ENCODE results near the gene ENOX1.
A peak's percentile ranks its signal among the peaks of the same experiment; 100 is the strongest.
"Not testable (repeated sequence)": the region's sequence is repeated elsewhere in the genome, so short reads cannot be mapped to it uniquely, and the experiment has no call there.

ENOX1 gene

DNA sequence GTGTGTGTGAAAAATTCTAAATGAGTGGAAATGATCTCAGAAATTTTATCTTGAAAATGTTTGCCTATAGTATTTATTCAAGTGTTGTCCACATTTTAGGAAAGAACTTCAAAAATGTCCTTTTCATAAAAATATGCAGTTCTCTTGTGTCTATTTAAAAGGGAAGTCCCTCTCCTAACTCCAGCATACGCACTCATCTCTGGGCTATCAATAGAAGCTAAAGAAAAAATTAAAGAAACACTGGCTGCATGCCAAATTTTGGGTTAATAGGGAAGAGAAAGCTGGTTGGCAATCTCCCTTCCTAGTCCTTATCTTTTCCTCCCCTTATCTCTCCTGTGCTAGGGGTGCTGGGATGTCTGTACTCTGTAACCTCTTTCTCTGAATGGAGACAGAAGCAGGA is 313.3 kb downstream of the ENOX1 start:
- DNase-seq = no peak

GRCh38 chr13:43472980-43473379 is 313.8 kb downstream of the ENOX1 start:
- DNase-seq = no peak

GRCh38 chr13:43472339-43472738 is 314.4 kb downstream of the ENOX1 start:
- no peak for DNase-seq

- DNase-seq = no peak
Observed at GRCh38 chr13:43470610-43471009, 316.2 kb downstream of the ENOX1 start.

DNA sequence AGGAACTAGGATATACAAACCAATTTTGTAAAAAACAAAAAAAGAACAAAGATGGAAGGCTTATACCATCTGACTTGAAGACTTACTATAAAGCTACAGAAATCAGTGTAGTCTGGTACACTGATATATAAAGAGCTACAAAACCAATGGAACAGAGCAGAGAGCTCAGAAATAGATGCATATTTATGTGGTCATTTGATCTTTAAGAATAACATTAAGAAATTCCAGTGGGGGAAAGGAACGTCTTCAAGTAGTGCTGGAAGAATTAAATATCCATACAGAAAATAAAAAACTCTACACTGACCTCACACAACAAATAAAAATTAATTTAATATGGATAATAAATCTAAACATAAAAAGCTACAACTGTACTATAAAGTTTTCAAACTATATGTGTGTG is 317.0 kb downstream of the ENOX1 start:
- no peak for DNase-seq

- no peak for DNase-seq
Observed at GRCh38 chr13:43464578-43465264, 322.1 kb downstream of the ENOX1 start.

GRCh38 chr13:43448605-43449336 is 338.0 kb downstream of the ENOX1 start:
- no peak for DNase-seq

DNA sequence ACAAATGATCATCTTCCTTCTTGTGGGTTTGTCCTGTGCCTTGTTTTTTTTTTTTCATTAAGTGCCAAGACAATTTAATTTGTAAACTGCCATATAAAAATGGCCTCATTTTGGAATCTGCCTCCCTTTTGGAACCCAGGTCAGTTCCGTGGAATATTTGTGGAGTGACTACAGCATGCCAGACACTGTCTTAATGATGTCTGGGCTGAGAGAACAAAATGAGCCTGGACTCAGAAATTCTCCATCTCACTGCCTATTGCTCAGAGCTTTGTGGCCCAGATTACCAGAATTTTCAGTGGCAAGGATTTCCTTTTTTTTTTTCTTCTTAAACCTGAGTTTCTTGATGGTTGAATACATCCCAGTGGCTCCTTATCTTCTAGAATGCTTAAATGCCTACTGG is 340.6 kb downstream of the ENOX1 start:
- no peak for DNase-seq

DNA sequence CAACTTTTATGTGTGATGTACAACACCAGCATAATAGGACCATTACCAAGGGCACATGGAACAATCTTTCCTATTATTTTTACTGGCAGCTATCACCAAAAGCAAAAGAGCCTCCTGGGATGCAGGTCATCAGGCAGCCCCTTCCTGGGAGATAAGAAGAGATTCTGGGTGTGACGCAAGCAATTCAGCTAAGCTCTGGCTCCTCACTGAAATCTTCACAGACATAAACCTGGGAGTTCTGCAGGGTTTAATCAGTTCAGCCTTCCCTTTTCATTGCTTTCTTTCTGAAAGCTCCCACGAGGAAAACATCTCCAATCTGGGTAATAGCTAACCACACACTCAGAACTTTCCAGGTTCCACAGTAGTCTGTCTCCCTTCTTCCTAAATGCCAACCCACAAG is 341.1 kb downstream of the ENOX1 start:
- DNase-seq = no peak

GRCh38 chr13:43444081-43444480 is 342.7 kb downstream of the ENOX1 start:
- DNase-seq = no peak

DNA sequence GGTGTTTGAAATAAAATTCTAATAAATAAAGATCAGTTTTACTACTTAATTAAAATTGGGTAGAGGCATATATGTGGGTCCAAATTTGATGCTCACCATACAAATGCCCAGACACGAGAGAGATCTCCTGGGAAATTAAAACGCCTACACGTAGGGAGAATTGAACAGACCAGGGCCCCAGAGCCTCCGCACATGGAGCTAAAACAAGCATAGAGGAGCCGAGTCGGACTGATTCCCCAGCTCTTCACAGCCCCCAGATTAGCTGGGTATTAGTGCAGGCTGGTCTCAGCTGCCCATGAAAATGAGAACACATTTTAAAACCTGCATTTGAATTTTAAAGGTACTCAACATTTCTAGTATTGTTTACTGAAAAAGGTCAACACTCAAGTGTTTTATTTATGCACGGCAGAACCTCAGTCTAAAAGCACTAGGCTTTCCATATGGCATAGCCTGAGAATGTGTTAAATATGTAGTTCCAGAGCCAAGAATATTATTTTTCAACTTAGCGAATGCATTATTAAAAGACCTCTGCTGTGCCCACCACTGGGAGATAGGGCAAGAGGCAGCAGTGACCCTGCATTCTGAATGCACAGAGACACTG is 344.8 kb downstream of the ENOX1 start:
- DNase-seq = no peak

- no peak for DNase-seq
Observed at GRCh38 chr13:43441464-43441863, 345.3 kb downstream of the ENOX1 start.

DNA sequence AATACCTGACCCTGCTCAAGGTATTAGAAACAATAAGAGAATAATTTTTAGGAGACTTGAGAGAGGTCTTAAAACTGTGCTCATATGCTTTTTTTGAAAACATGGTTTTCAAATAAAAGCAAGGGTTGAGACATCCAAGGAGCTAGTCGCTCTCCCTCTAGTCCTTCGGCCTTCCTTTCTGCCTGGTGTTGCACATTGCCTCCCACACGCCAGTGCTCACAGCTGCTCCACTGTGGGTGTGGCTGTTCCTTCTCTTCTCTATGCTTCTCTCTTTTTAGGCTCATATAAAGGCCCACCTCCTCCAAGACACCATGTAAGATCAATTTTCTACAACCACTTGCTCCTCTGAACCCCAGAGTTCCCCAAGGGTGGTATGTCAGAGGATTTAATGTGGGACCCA is 352.6 kb downstream of the ENOX1 start:
- no peak for DNase-seq

- DNase-seq = no peak
Observed at GRCh38 chr13:43433691-43434141, 353.1 kb downstream of the ENOX1 start.

- DNase-seq = no peak
Observed at GRCh38 chr13:43432958-43433357, 353.8 kb downstream of the ENOX1 start.

GRCh38 chr13:43431841-43432240 is 354.9 kb downstream of the ENOX1 start:
- no peak for DNase-seq

- DNase-seq = no peak
Observed at GRCh38 chr13:43431290-43431716, 355.5 kb downstream of the ENOX1 start.

DNA sequence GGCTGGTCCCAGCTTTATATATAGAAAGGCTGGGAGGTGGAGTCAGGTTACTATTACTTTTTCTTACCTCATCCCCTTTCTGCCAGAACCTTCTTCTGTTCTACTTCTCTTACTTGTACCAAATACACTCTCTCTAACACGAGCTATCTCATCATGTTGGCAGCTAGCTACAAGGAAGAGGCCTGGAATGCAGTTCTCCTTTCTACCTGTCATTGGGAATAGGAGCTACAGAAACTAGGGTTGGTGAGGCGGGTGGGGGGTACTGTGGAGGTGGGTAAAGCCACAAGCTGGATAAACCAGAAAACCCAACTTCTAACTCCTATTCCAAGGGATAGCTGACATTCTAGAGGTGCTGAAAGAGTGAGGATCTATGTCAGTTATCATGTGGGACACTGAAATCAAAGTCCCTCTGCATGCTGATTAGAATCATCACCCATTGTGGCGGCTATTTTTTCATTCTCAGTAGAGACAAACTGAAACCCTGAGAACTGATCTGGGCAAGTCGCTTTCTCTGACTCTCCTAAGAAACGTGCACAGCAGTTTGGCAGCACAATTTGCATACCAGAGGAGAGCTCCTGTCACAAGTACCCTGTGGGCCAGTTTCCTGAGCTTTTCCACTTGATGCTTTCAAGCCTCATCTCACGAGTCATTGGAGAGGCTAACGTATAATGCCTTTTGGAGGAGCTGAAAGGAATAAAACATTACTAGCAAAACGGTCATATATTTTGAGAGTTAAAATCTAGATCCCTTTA is 358.1 kb downstream of the ENOX1 start:
- peak; percentile 74 for DNase-seq

DNA sequence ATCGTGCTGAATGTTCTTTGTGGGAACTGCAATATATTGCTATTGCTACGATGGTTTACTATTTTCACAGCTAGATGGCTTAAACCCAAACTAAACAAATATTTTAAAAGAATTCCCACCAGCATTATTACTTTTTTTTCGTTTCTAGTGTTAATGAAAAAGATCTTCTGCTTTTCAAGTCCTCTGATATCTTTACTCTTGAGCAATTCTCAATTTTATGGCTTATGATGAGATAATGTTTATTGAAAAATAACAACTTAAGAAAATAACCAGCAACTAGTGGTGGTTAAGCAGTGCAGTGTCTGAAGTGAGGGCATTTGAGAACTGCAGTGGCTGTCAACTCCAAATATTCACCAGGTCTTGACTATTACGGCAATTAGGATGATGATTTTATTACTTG is 360.4 kb downstream of the ENOX1 start:
- DNase-seq = no peak

DNA sequence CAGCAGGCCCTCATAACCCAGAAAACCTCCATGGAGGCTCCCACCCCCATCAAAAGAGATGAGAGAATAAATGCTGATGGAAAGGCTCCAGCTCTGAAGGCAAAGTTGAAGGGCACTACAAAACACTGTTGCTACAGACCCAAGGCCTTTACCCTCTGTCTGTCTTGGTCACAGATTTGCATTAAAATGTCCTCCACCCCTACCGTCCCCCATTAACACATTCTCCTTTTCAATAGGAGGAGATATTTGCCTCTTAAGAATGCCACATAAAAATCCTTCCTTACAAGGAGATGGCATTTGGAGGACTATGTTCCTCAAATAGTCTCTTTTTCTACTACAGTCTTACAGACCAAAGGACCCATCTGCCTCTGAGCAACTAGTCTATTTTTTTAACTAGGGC is 361.5 kb downstream of the ENOX1 start:
- DNase-seq = no peak

GRCh38 chr13:43424412-43424811 is 362.4 kb downstream of the ENOX1 start:
- DNase-seq = no peak

GRCh38 chr13:43422116-43422515 is 364.7 kb downstream of the ENOX1 start:
- DNase-seq = peak; percentile 38

- DNase-seq = not testable (repeated sequence)
Observed at GRCh38 chr13:43416842-43417241, 369.9 kb downstream of the ENOX1 start.
